Lower lobe of right lung (tissue), 2 donors: ENCODE results near the gene ZNF490. TPM values are rescaled to one million over a fixed set of nuclear protein-coding genes. Genes with fewer than 3 reads are reported as not detected.
"Not testable (repeated sequence)": the region's sequence is repeated elsewhere in the genome, so short reads cannot be mapped to it uniquely, and the experiment has no call there.

Experiments used
- ATAC-seq, 2 donors: fragments of 200-7000 bp; cut with Tn5 transposase; one replicate each; pipeline ENCODE4 v1.9.1; 2020 to 2022; ENCODE audit warnings: mild to moderate bottlenecking in 2 of 2, moderate library complexity in 2 of 2
- DNase-seq: peaks from one replicate; pipeline ENCODE4 v3.0.0-alpha.2; 2020
- H3K27ac ChIP-seq: fragments of 200-600 bp; one replicate; pipeline ENCODE4 v1.8.0; 2022
- H3K27me3 ChIP-seq: fragments of 200-600 bp; one replicate; pipeline ENCODE4 v1.8.0; 2022; ENCODE audit warnings: low read depth
- H3K36me3 ChIP-seq: fragments of 200-600 bp; one replicate; pipeline ENCODE4 v1.8.0; 2022; ENCODE audit warnings: mild to moderate bottlenecking
- H3K4me1 ChIP-seq: fragments of 200-600 bp; one replicate; pipeline ENCODE4 v1.8.0; 2022
- H3K4me3 ChIP-seq: fragments of 200-600 bp; one replicate; pipeline ENCODE4 v1.8.0; 2022; ENCODE audit warnings: mild to moderate bottlenecking
- H3K9me3 ChIP-seq: fragments of 200-600 bp; one replicate; pipeline ENCODE4 v1.8.0; 2022
- CTCF ChIP-seq: fragments of 200-600 bp; IDR thresholded peaks from one replicate; pipeline ENCODE4 v1.8.0; 2022; ENCODE audit warnings: antibody characterized with exemption, mild to moderate bottlenecking
- intact Hi-C: fragments of 100-400 bp; cut with DNase I; formaldehyde crosslinking; loops from one replicate; pipeline ENCODE4 v1.11.0; 2022
- total RNA-seq: library from RNA; stranded (reverse); fragmentation: NEBNext Ultra II Directional; extraction: Animal tissue kit (Norgen Biotek cat#: 25700); gene quantifications from one replicate; pipeline ENCODE4 v1.2.1, GENCODE V29; 2021
- donor health status: DM: no; HTN: yes; CAD: no; lungs with severe emphysema.

Gene ZNF490
- total RNA-seq, 1 donor from 2014 or later = 10.3 TPM

GRCh38 chr19:12574036-12574435 lies 36.6 kb downstream of the ZNF490 start:
- no peaks in the 10 kb centered on the region for H3K9me3 ChIP-seq
- TF ChIP-seq CTCF = no peak
- H3K4me1 ChIP-seq = no peaks in the 10 kb centered on the region
- intact Hi-C loops = no loop called here
- DNase-seq = no peak
- no peak overlapping the region for H3K4me3 ChIP-seq
- peaks cover 12% of the 10 kb centered on the region for H3K36me3 ChIP-seq
- no peak overlapping the region for H3K27ac ChIP-seq
- no peak for ATAC-seq
- H3K27me3 ChIP-seq = no peaks in the 10 kb centered on the region

- intact Hi-C loops = no loop called here
- H3K27ac ChIP-seq = no peak overlapping the region
- no peaks in the 10 kb centered on the region for H3K36me3 ChIP-seq
- DNase-seq (no peak), ATAC-seq (no peak)
- no peaks in the 10 kb centered on the region for H3K4me1 ChIP-seq
- H3K4me3 ChIP-seq = no peak overlapping the region
- no peaks in the 10 kb centered on the region for H3K9me3 ChIP-seq
- H3K27me3 ChIP-seq = no peaks in the 10 kb centered on the region
- no peak for TF ChIP-seq CTCF
Observed at GRCh38 chr19:12567951-12568350, 42.7 kb downstream of the ZNF490 start.

- ATAC-seq, H3K36me3 ChIP-seq, H3K4me1 ChIP-seq, H3K9me3 ChIP-seq, DNase-seq, intact Hi-C loops, H3K27me3 ChIP-seq, H3K27ac ChIP-seq, H3K4me3 ChIP-seq: not testable (repeated sequence)
Observed at GRCh38 chr19:12566380-12566779, 44.2 kb downstream of the ZNF490 start.

GRCh38 chr19:12564016-12564664 lies 46.5 kb downstream of the ZNF490 start:
- no peak overlapping the region for H3K27ac ChIP-seq
- H3K9me3 ChIP-seq = no peaks in the 10 kb centered on the region
- no peaks in the 10 kb centered on the region for H3K27me3 ChIP-seq
- intact Hi-C loops = no loop called here
- H3K36me3 ChIP-seq = no peaks in the 10 kb centered on the region
- peak; percentile 96 to 97 for ATAC-seq
- no peak overlapping the region for H3K4me3 ChIP-seq
- peak; percentile 90 for DNase-seq
- peak; percentile 96 for TF ChIP-seq CTCF
- H3K4me1 ChIP-seq = no peaks in the 10 kb centered on the region

- intact Hi-C loops = no loop called here
Observed at GRCh38 chr19:12555456-12555930, 55.1 kb downstream of the ZNF490 start.

More at GRCh38 chr19:12555456-12555930, 55.1 kb downstream of the ZNF490 start:
- H3K27me3 ChIP-seq = no peaks in the 10 kb centered on the region
- H3K9me3 ChIP-seq = no peaks in the 10 kb centered on the region
- no peak for DNase-seq
- H3K27ac ChIP-seq = no peak overlapping the region
- H3K36me3 ChIP-seq = no peaks in the 10 kb centered on the region
- H3K4me3 ChIP-seq = no peak overlapping the region
- ATAC-seq = no peak
- peaks cover 13% of the 10 kb centered on the region for H3K4me1 ChIP-seq
- TF ChIP-seq CTCF = no peak
